Smooth muscle cell (in vitro differentiated cells): ENCODE results near the gene SMYD4. TPM values are rescaled to one million over a fixed set of nuclear protein-coding genes. Genes with fewer than 3 reads are reported as not detected.

Source experiments
- DNase-seq: peaks from one replicate; lab custom pipeline; 2025; ENCODE audit not compliant: unreplicated experiment; lab: John Stamatoyannopoulos, UW
- H2AFZ ChIP-seq: fragments of 200-600 bp; sonication (generic); 2 replicates; pipeline ENCODE4 v1.6.0; 2016; ENCODE audit warnings: antibody characterized with exemption, low read depth, mild to moderate bottlenecking
- H3F3A ChIP-seq: fragments of 200-600 bp; sonication (generic); 2 replicates; pipeline ENCODE4 v1.6.0; 2017; ENCODE audit warnings: antibody characterized with exemption, low read depth
- H3K27ac ChIP-seq: fragments of 200-600 bp; sonication (generic); 2 replicates; pipeline ENCODE4 v1.5.1; 2016; ENCODE audit warnings: low read depth, mild to moderate bottlenecking
- H3K27me3 ChIP-seq: fragments of 200-600 bp; sonication (generic); 2 replicates; pipeline ENCODE4 v1.6.1; 2016; ENCODE audit warnings: low read depth, mild to moderate bottlenecking
- H3K36me3 ChIP-seq: fragments of 200-600 bp; sonication (generic); 2 replicates; pipeline ENCODE4 v1.5.1; 2016; ENCODE audit warnings: low read depth
- H3K4me1 ChIP-seq: fragments of 200-600 bp; sonication (generic); 2 replicates; pipeline ENCODE4 v1.5.1; 2016; ENCODE audit warnings: low read depth
- H3K4me2 ChIP-seq: fragments of 200-600 bp; sonication (generic); 2 replicates; pipeline ENCODE4 v1.6.0; 2016; ENCODE audit warnings: mild to moderate bottlenecking
- H3K4me3 ChIP-seq: fragments of 200-600 bp; sonication (generic); 2 replicates; pipeline ENCODE4 v1.5.1; 2016; ENCODE audit warnings: mild to moderate bottlenecking
- H3K79me2 ChIP-seq: fragments of 200-600 bp; sonication (generic); 2 replicates; pipeline ENCODE4 v1.6.0; 2016; ENCODE audit warnings: low read depth, mild to moderate bottlenecking
- H3K9ac ChIP-seq: fragments of 200-600 bp; sonication (generic); 2 replicates; pipeline ENCODE4 v1.6.0; 2016; ENCODE audit warnings: low read depth
- H3K9me3 ChIP-seq: fragments of 200-600 bp; sonication (generic); replicated peaks from 2 replicates; pipeline ENCODE4 v1.5.1; 2016; ENCODE audit warnings: low read depth
- H4K20me1 ChIP-seq: fragments of 200-600 bp; sonication (generic); 2 replicates; pipeline ENCODE4 v1.6.0; 2016; ENCODE audit warnings: low read depth
- WGBS: methylation state at CpG from one replicate; pipeline ENCODE4 v1.1.7; 2016; ENCODE audit warnings: low lambda C conversion rate; 5-methylcytosine and 5-hydroxymethylcytosine counted together
- polyA plus RNA-seq: library from polyadenylated mRNA; unstranded; fragments of >200 nt; fragmentation: Nextera tagmentation; extraction: Ambion mirVana; gene quantifications from 2 replicates; pipeline ENCODE4 v1.2.1, GENCODE V29; 2016
- total RNA-seq: library from RNA; depleted of rRNA; stranded (reverse); fragments of >200 nt; gene quantifications from 2 replicates; pipeline ENCODE4 v1.2.3, GENCODE V29; 2014
- TF ChIP-seq, protein P1 (sequence below): fragments of 200-600 bp; sonication (generic); IDR thresholded peaks from 2 replicates; pipeline ENCODE4 v1.5.1; 2017; ENCODE audit warnings: borderline replicate concordance, mild to moderate bottlenecking, antibody characterized with exemption; ENCODE audit not compliant: insufficient read depth, poor library complexity, severe bottlenecking

SMYD4 gene
- total and polyA plus RNA-seq, 2 experiments from 2014 or later: 9.5 to 11.1 TPM

DNA sequence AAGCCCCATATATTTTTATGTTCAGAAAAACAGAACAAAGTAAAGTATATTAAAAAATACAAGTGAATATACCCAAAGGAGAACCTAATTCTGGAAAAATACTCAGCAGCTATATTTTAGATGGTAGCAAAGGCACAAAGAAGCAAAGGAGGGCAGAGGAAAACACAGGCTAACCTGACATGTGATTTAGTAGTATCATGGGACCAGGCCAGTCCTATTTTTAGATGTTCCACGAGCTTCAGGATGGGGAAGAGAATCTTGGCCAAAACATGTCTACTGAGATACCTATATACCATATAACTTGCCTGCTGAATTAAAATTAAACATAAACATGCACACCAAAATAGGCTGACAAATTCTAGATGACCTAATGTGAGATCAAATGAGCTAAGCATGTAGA, 32.9 kb downstream of the SMYD4 start:
- H3K27me3 ChIP-seq: no peaks in the 10 kb centered on the region
- no peak overlapping the region for H3K9ac ChIP-seq
- H3K36me3 ChIP-seq: no peaks in the 10 kb centered on the region
- H3K4me1 ChIP-seq: no peaks in the 10 kb centered on the region
- peaks cover 12% of the 10 kb centered on the region for H3F3A ChIP-seq
- TF ChIP-seq, protein P1, sequence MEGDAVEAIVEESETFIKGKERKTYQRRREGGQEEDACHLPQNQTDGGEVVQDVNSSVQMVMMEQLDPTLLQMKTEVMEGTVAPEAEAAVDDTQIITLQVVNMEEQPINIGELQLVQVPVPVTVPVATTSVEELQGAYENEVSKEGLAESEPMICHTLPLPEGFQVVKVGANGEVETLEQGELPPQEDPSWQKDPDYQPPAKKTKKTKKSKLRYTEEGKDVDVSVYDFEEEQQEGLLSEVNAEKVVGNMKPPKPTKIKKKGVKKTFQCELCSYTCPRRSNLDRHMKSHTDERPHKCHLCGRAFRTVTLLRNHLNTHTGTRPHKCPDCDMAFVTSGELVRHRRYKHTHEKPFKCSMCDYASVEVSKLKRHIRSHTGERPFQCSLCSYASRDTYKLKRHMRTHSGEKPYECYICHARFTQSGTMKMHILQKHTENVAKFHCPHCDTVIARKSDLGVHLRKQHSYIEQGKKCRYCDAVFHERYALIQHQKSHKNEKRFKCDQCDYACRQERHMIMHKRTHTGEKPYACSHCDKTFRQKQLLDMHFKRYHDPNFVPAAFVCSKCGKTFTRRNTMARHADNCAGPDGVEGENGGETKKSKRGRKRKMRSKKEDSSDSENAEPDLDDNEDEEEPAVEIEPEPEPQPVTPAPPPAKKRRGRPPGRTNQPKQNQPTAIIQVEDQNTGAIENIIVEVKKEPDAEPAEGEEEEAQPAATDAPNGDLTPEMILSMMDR: no peak
- WGBS: 69% methylated on average over 1 of the region's 1 CpG
- H4K20me1 ChIP-seq: peaks cover 3% of the 10 kb centered on the region
- no peak overlapping the region for H2AFZ ChIP-seq
- no peak for DNase-seq
- no peak overlapping the region for H3K27ac ChIP-seq
- no peak overlapping the region for H3K4me2 ChIP-seq
- H3K79me2 ChIP-seq: peaks cover 4% of the 10 kb centered on the region
- H3K9me3 ChIP-seq: no peaks in the 10 kb centered on the region
- H3K4me3 ChIP-seq: no peak overlapping the region

DNA sequence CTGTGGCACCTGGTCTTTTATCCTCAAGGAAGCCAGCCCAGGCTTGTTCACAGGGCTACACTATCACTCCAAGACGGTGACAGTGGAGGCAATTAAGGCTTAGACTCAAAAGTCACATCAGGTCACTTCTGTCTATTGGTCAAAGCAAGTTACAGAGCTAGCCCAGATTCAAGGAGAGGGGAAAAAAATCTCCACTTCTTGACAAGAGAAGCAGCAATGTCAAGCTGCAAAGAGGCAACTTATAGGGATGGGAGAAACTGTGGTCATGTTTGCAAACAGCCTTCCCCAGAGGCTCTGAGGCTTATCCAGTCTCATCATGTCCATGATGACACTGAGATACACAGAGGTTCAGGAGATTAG, 36.3 kb downstream of the SMYD4 start:
- peaks cover 4% of the 10 kb centered on the region for H3K79me2 ChIP-seq
- H3F3A ChIP-seq: peaks cover 24% of the 10 kb centered on the region
- no peak overlapping the region for H3K27ac ChIP-seq
- WGBS: 16% methylated on average over 1 of the region's 1 CpG
- no peaks in the 10 kb centered on the region for H3K27me3 ChIP-seq
- no peak for DNase-seq
- no peak overlapping the region for H3K4me3 ChIP-seq
- H2AFZ ChIP-seq: no peak overlapping the region
- H3K9me3 ChIP-seq: no peaks in the 10 kb centered on the region
- no peak overlapping the region for H3K4me2 ChIP-seq
- no peaks in the 10 kb centered on the region for H3K36me3 ChIP-seq
- no peaks in the 10 kb centered on the region for H3K4me1 ChIP-seq
- TF ChIP-seq, protein P1: no peak
- peaks cover 3% of the 10 kb centered on the region for H4K20me1 ChIP-seq
- H3K9ac ChIP-seq: no peak overlapping the region

DNA sequence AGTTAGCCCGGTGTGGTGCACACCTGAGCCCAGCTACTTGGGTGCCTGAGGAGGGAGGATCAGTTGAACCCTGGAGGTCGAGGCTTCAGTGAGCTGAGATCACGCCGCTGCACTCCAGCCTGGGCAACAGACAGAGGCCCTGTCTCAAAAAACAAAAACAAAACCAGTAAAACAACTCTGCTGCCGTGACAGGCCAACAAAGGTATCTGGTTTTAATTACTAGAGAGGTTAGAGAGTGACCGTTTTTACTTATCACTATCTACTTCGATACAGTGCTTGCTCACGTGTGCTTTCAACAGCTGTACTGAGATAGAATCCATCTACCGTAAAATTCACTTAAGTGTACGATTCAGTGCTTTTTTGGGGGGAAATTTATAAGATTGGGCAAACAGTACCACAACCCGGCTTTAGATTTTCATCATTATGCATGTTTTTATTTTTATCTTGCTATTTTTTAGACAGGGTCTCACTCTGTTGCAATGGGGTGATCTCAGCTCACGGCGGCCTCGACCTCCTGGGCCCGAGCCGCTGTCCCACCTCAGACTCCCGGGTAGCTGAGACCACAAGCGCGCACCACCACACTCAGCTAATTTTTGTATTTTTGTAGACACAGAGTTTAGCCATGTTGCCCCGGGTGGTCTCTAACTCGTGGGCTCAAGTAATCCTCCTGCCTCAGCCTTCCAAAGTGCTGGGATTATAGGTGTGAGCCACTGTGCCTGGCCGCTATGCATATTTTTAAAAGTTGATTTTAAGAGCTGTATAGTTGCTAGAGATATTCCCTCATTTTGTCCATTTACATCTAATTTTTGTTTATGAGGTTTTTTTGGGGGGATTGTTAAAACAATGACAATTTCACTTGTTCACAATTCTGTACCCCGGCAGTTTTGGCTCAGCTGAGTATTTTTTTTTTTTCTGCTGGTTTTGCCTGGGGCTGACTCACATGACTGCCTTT, 36.9 kb downstream of the SMYD4 start:
- H3K36me3 ChIP-seq: no peaks in the 10 kb centered on the region
- peak overlapping the region; percentile 50 for H3K27ac ChIP-seq
- H3K4me2 ChIP-seq: no peak overlapping the region
- H3K79me2 ChIP-seq: no peaks in the 10 kb centered on the region
- TF ChIP-seq, protein P1: no peak
- no peak for DNase-seq
- no peak overlapping the region for H3K4me3 ChIP-seq
- H3K27me3 ChIP-seq: no peaks in the 10 kb centered on the region
- H3K4me1 ChIP-seq: no peaks in the 10 kb centered on the region
- WGBS: 60% methylated on average over 23 of the region's 23 CpGs
- H4K20me1 ChIP-seq: peaks cover 3% of the 10 kb centered on the region
- peaks cover 30% of the 10 kb centered on the region for H3F3A ChIP-seq
- H3K9me3 ChIP-seq: no peaks in the 10 kb centered on the region
- no peak overlapping the region for H2AFZ ChIP-seq
- H3K9ac ChIP-seq: no peak overlapping the region
